ENCODE results near the gene AOAH. TPM values are rescaled to one million over a fixed set of nuclear protein-coding genes. Genes with fewer than 3 reads are reported as not detected.
A peak's percentile ranks its signal among the peaks of the same experiment; 100 is the strongest.

The AOAH gene
- total RNA-seq, 2 experiments from 2014 or later: 19.4 to 26.8 TPM

DNA sequence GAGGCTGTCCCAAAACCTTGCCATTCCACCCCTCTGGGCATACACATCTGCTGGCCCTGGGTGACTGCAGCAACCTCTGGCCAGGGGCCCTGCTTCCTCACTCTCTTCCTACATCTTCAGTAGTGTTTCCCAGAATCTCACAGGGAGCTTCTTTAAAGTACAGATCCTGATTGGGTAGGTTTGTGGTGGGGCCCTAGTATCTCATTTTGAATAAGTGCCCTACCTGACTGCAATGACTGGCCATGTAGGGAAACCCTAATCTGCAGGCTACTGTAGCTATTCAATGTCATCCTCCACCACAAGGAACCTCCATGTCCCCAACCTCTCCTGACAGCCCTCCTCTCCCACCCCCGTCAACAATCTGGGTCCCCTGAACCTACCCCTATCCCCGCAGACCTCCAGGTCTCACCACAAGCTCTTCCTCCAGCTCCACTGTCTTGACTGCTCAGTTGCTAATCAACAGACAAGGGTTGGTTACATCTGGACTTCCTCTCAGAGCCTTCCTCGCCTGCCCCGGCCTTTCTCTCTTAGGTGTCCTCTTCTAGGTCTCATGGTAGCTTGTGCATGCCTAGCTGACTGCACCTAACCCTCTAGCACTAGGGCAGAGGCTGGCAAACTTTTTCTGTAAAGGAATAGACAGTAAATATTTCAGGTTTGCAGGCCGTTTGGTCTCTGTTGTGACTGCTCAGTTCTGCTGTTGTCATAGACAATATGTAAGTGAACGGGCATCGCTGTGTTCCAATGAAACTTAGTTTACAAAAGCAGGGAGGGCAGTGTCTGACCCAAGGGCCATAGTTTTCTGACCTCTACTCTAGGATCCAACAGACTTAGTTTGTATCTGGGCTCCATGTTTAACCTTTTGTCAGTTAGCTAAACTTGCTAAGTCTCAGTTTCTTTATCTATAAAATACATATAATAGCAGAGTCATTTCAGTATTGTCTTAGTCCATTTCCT lies 121.1 kb downstream of the AOAH start:
- peaks cover 41% of the 10 kb centered on the region for H3K4me1 Mint-ChIP-seq
- no peaks in the 10 kb centered on the region for H3K9me3 Mint-ChIP-seq
- no peak overlapping the region for H3K4me3 Mint-ChIP-seq
- peak; percentile 57 for ATAC-seq (ENCODE audit: low read depth)
- H3K36me3 Mint-ChIP-seq: peaks cover 3% of the 10 kb centered on the region
- DNase-seq: no peak
- POLR2A ChIA-PET: no interaction called here
- H3K27ac Mint-ChIP-seq: peak overlapping the region; percentile 59
- H3K27me3 Mint-ChIP-seq: no peaks in the 10 kb centered on the region

DNA sequence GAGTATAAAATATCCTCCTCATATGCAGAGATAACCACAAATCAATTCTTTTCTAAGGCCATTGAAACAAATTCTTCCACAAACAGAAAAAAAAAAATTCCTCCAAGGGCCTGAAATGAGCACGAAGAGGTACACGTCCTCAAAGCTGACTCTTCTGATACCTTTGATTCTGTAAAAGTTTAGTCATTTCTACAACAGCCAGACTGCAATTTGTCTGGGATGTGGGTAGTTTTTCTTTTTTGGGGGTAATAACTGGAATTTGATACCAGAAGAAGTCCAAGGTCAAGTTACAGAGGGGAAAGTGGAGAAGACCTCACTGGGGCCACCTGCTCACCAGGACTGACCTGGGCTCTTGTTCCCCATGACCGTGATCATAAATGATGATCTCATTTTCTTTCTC lies 121.8 kb downstream of the AOAH start:
- POLR2A ChIA-PET: no interaction called here
- no peak for DNase-seq
- Mint-ChIP-seq H3K27ac (no peak overlapping the region), H3K4me1 (peaks cover 45% of the 10 kb centered on the region), H3K27me3 (no peaks in the 10 kb centered on the region), H3K36me3 (peaks cover 4% of the 10 kb centered on the region), H3K4me3 (no peak overlapping the region), H3K9me3 (no peaks in the 10 kb centered on the region)
- ATAC-seq (ENCODE audit: low read depth): no peak

DNA sequence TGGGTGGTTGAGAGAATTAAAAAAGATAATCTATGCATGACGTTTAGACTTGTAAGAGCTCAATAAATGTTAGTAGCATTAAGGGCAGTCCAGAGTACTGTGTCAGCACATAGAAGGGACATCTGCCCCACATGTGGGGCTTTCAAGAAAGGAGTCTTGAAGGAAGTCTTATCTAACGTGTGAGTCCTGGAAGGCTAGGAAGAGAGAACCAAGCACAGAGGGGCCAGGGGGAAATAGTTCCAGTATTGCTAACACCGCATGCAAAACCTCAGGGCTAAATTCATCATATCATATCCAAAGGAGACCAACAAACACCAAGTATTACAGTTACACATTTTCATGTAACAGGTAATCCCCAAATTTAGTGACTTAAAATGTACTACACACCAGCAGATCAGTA lies 122.7 kb downstream of the AOAH start:
- H3K27me3 Mint-ChIP-seq: no peaks in the 10 kb centered on the region
- no peak overlapping the region for H3K4me3 Mint-ChIP-seq
- H3K36me3 Mint-ChIP-seq: peaks cover 6% of the 10 kb centered on the region
- H3K27ac Mint-ChIP-seq: no peak overlapping the region
- ATAC-seq (ENCODE audit: low read depth): no peak
- POLR2A ChIA-PET: no interaction called here
- no peaks in the 10 kb centered on the region for H3K9me3 Mint-ChIP-seq
- DNase-seq: no peak
- peaks cover 44% of the 10 kb centered on the region for H3K4me1 Mint-ChIP-seq

DNA sequence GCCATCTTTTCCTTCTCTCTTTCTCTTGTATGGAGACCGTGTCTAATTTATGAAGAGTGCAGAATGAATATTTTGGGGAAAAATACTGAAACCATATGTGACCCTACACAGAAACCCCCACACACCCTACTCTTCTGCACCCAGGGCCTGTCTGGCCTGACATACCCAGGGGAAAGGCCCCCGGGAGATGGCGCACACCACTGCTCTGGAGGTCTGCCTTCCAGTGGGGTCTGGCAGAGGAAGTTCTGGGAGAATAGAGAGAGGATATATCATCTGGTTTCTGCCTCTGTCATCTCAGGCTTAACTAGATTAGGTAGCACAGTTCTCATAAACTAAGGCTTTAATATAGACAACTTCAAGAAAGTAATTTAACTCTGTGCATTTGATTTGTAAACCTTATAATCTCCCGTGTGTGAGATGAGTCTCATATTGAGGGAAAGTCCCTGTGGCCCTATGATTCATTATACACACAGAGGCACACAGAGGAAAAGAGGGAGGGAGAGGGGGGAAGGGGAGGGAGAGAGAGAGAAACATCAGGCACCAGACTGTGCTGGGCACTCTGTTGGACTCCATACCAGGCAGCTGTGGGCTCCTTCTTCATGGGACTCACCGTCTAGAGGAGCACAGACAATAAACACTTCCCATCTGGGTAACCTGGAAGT lies 123.3 kb downstream of the AOAH start:
- ATAC-seq (ENCODE audit: low read depth): peak; percentile 47
- Mint-ChIP-seq H3K27ac (no peak overlapping the region), H3K36me3 (peaks cover 6% of the 10 kb centered on the region), H3K4me3 (no peak overlapping the region), H3K4me1 (peaks cover 43% of the 10 kb centered on the region), H3K27me3 (no peaks in the 10 kb centered on the region), H3K9me3 (no peaks in the 10 kb centered on the region)
- no peak for DNase-seq
- POLR2A ChIA-PET: no interaction called here

DNA sequence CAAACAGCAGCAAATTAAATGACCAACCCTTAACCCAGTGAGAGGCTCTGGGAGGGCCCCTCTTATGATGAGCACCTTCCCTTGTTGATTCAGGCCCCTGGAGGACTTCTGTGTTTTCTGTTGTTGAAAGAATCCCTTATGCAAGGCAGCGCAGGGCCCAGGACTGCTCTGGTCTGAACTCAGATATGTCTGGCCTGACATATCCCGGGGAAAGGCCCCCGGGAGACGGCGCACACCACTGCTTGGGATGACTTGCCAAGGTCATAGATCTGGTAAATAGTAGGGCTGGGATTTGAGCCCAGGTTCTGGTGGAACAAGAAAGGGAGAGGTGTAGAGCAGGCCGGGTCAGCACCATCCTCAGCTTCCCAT lies 124.0 kb downstream of the AOAH start:
- Mint-ChIP-seq H3K9me3 (no peaks in the 10 kb centered on the region), H3K36me3 (peaks cover 6% of the 10 kb centered on the region), H3K4me3 (no peak overlapping the region), H3K27ac (peak overlapping the region; percentile 9), H3K27me3 (no peaks in the 10 kb centered on the region), H3K4me1 (peaks cover 38% of the 10 kb centered on the region)
- ATAC-seq (ENCODE audit: low read depth): no peak
- no peak for DNase-seq
- POLR2A ChIA-PET: no interaction called here

DNA sequence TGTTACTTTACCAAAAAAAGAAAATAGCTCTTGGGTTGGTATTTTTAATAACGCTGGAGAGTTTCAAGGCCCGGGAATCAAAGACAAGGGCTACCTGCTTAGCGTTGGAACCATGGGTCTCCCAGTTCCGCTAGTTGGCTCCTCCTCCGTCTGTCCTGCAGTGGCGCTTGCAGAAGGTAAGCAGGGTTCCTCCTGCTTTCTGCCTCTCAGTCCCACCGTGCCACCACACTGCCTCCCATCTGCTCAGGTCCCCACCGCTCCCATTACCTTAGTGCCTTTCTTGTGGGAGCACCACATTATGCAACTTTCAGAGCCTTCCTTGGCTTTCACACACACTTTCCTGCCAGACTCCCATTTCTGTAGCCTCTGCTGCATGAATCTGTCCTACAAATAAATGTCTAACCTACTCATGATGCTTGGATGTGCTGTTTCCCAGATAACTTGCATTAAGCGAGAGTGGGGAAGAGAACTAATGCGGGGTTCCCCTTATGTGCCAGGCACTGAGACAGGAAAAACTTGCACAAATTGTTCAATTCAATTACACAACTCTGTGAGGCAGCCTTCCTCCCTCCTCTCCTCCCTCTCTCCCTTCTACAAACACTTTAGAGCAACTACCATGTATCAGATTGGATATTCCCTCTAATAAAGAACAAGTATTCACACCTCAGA lies 124.5 kb downstream of the AOAH start:
- no peaks in the 10 kb centered on the region for H3K27me3 Mint-ChIP-seq
- H3K4me3 Mint-ChIP-seq: no peak overlapping the region
- POLR2A ChIA-PET: no interaction called here
- DNase-seq (no peak), ATAC-seq (ENCODE audit: low read depth) (no peak)
- peak overlapping the region; percentile 14 for H3K27ac Mint-ChIP-seq
- H3K9me3 Mint-ChIP-seq: no peaks in the 10 kb centered on the region
- H3K4me1 Mint-ChIP-seq: peaks cover 36% of the 10 kb centered on the region
- H3K36me3 Mint-ChIP-seq: peaks cover 6% of the 10 kb centered on the region

DNA sequence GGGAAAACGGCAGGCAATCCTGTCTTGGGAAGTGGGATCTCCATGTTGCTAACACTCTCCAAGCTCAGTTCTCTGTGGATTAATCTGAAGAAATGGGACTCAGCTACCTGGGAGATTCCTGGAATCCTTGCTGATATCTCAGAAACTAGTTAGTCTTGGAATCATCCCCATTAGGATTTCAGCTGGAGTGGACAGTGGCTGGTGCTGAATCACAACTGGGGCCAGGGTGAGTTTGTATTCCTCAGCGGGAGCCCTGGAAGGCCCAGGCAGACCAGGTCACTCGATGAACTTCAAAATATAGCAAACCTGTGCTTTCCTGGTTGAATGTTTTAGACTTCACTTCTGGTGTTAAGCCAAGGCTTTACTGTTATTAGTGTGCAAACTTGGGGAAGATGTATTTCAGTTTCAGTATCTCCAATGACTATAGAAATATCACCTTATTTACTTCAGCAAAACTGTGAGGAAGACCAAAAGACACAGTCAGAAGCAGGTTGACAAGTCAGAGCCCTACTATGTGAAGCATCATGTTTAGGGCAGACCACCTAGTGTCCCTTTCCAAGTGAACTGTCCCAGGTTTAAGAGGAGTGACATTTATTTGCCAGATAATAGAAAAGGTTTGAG lies 126.1 kb downstream of the AOAH start:
- no peak for DNase-seq
- Mint-ChIP-seq H3K27me3 (no peaks in the 10 kb centered on the region), H3K9me3 (no peaks in the 10 kb centered on the region), H3K36me3 (peaks cover 11% of the 10 kb centered on the region), H3K4me3 (no peak overlapping the region), H3K27ac (no peak overlapping the region), H3K4me1 (peaks cover 33% of the 10 kb centered on the region)
- POLR2A ChIA-PET: no interaction called here
- no peak for ATAC-seq (ENCODE audit: low read depth)

DNA sequence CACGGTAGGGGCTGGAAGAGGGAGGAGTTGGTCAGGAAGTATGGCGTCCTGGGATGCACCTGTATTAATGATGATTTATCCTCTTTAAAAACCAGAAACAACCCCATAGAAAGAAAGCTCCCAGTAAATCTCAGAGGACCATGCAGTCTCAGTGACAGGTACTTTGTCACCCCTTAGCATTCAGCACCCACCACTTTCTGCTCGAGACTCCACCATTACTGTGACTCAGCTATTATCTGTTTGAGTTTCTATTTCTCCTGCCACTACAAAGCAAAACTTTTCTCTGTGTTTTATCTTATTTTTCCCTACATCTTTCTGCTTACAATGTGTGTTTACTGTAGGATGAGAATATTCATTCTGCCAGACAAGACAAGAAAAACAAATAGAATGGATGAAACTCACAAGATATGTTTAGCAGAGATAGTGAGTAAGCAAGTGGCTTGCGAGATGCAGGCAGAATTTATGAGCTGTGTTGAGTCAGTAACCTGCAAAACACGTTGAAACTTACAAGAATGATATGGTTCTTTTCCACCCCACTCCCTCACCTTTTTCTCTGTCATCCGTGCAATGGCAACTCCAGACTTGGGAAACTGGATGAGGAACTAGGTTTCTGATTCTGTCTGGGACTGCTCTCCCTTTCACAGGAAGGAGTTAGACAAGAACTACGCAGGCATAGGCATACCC lies 127.1 kb downstream of the AOAH start:
- Mint-ChIP-seq H3K27me3 (no peaks in the 10 kb centered on the region), H3K27ac (no peak overlapping the region), H3K4me3 (no peak overlapping the region)

DNA sequence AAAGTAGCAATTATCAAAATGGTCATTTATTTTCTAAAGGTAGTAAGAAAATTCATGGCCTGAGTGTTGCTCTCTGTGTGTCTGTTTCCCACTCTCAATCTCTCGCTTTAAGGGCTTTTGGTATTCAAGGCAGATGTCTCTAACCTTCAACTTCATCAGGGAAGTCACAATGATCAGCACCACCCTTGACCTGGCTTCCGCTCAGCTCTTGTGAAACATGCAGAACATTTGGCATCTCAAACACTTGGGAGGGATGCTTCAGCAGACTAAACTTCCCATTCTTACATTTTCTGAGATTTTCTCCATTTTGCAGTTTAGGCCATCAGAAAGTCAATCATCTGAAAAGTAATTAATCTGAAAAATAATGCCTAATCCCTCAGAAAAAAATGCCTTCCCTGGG lies 129.8 kb downstream of the AOAH start:
- POLR2A ChIA-PET: interaction anchor here (1.0 kb wide), 1 partner anchor 855 kb away, joined by 3 read pairs; the partner anchor contains the start of gene ELMO1
- DNase-seq: no peak
- no peak for ATAC-seq (ENCODE audit: low read depth)
- Mint-ChIP-seq H3K4me3 (no peak overlapping the region), H3K9me3 (no peaks in the 10 kb centered on the region), H3K27ac (no peak overlapping the region), H3K36me3 (peaks cover 18% of the 10 kb centered on the region), H3K4me1 (peaks cover 14% of the 10 kb centered on the region), H3K27me3 (no peaks in the 10 kb centered on the region)

More for the DNA sequence above, 127.1 kb downstream of the AOAH start:
- no peak for ATAC-seq (ENCODE audit: low read depth)
- peaks cover 11% of the 10 kb centered on the region for H3K36me3 Mint-ChIP-seq
- POLR2A ChIA-PET: no interaction called here
- DNase-seq: no peak
- no peaks in the 10 kb centered on the region for H3K9me3 Mint-ChIP-seq
- H3K4me1 Mint-ChIP-seq: peaks cover 28% of the 10 kb centered on the region

DNA sequence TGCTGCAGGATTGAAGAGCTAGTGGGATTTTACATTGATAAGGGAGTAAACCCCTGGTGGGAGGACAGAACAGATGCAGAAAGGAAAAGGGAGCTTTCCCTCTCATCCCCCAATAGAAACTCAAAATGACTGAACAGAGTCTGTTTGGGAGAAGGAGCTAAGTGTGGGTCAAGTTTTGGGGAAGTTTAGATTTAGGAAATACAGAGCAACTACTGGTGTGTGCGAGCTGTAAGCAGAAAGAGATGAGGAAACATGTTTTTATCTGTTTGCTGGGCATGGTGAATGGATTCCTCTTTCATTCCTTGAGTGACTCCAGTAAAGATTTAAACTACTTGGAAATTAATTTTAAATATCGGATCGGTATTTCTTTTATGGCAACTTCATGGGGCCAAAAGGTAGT lies 132.7 kb downstream of the AOAH start:
- H3K4me3 Mint-ChIP-seq: no peak overlapping the region
- DNase-seq: no peak
- no peak for ATAC-seq (ENCODE audit: low read depth)
- H3K27me3 Mint-ChIP-seq: no peaks in the 10 kb centered on the region
- H3K27ac Mint-ChIP-seq: no peak overlapping the region
- H3K36me3 Mint-ChIP-seq: peaks cover 13% of the 10 kb centered on the region
- no peaks in the 10 kb centered on the region for H3K4me1 Mint-ChIP-seq
- no peaks in the 10 kb centered on the region for H3K9me3 Mint-ChIP-seq
- POLR2A ChIA-PET: no interaction called here

DNA sequence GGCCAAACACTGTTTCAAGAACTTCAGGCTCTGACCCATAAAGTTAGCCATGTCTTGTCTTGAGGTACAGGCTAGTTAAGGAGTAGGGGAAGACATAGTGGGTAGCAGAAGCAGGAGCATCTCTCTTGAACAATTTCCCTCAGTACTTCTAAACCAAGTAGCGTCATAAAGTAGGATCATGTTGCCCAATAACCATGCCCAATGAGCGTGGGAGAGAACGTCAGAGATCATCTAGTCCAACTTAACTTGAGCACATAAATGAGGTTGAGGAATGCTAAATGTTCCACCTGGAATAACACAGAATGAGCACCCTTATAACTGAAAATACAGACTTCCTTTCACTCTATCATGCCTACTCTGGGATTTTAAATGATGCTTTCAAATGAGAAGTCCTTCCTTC lies 134.9 kb downstream of the AOAH start:
- DNase-seq (no peak), ATAC-seq (ENCODE audit: low read depth) (no peak)
- H3K4me3 Mint-ChIP-seq: no peak overlapping the region
- H3K27me3 Mint-ChIP-seq: no peaks in the 10 kb centered on the region
- H3K36me3 Mint-ChIP-seq: peaks cover 16% of the 10 kb centered on the region
- no peaks in the 10 kb centered on the region for H3K9me3 Mint-ChIP-seq
- no peaks in the 10 kb centered on the region for H3K4me1 Mint-ChIP-seq
- H3K27ac Mint-ChIP-seq: no peak overlapping the region
- POLR2A ChIA-PET: no interaction called here

DNA sequence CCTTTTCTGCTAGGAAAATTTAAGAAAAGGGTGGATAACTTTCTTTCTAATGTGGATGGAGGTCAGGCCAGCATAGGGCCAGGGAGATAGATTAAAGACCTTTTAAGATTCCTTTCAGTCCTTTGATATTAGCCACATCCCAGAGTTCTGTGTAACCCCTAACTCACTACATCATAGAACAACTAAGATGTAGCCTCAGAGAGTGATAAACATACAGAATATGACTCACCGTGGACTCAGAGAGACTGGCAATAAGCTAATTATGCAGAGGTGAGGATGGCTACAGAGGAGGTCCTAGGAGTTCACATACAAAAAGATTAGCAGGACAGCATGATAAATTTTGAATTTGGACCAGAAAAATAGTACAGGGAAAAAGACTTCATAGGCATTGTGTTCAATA lies 141.0 kb downstream of the AOAH start:
- H3K27ac Mint-ChIP-seq: no peak overlapping the region
- ATAC-seq (ENCODE audit: low read depth): no peak

DNA sequence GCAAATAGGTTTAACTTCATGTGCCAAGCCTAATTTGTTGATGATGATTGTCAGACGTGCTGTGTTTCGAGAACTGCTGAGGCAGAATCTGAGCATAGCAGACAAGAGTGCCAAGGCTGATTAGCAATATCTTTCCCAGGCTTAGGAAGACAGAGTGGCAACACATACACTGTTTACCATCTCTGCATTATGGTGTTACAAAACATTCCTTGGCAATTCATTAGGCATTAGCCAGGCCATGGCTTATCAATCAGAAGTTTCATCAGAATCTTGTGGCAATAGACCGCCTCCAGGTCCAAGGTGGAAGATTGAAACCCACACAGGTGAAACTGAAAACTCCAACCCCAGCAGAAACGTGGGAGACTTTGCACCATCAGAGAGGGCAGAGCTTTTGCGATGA lies 148.5 kb downstream of the AOAH start:
- Mint-ChIP-seq H3K27me3 (no peaks in the 10 kb centered on the region), H3K4me1 (peaks cover 4% of the 10 kb centered on the region)
- POLR2A ChIA-PET: no interaction called here

More for the DNA sequence above, 141.0 kb downstream of the AOAH start:
- Mint-ChIP-seq H3K9me3 (peaks cover 5% of the 10 kb centered on the region), H3K4me3 (no peak overlapping the region), H3K36me3 (peaks cover 13% of the 10 kb centered on the region), H3K4me1 (peaks cover 2% of the 10 kb centered on the region), H3K27me3 (no peaks in the 10 kb centered on the region)
- no peak for DNase-seq
- POLR2A ChIA-PET: no interaction called here

More for the DNA sequence above, 148.5 kb downstream of the AOAH start:
- H3K36me3 Mint-ChIP-seq: peaks cover 22% of the 10 kb centered on the region
- H3K27ac Mint-ChIP-seq: no peak overlapping the region
- H3K4me3 Mint-ChIP-seq: no peak overlapping the region
- peaks cover 6% of the 10 kb centered on the region for H3K9me3 Mint-ChIP-seq
- DNase-seq (no peak), ATAC-seq (ENCODE audit: low read depth) (no peak)

Measured in activated naive CD8-positive, alpha-beta T cell treated with anti-CD3 and anti-CD28 coated beads, Interleukin-2, amount 10 ng/mL, durations not matched to agents 7 days and 5 days (primary cell).